Dedifferentiated amniotic fluid mesenchymal stem cell (primary cell): ENCODE results near the gene SORCS3.

Experiments used
- DNase-seq: peaks from one replicate; pipeline ENCODE4 v3.0.0-alpha.2; 2016; ENCODE audit errors: extremely low spot score

The SORCS3 gene

GRCh38 chr10:105017116-105017515, 376.0 kb downstream of the SORCS3 start:
- no peak for DNase-seq

DNA sequence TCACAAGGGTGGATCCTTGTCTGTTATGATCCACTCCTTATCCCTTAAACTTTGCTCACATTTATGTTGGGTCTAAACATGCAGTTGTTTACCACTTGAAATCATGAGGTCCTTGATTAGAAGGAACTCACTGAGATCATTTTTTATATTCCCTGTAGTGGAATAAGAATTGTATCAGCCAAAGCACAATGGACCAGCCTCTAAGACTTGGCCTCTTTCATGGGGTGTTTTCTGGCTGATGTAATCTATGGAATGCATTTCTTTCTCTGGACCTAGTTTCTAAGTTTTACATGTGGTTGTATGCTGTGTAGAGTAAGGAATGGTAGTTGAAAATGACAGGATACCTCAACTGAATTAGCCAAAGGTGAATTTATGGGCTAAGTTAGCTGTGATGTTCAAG, 376.6 kb downstream of the SORCS3 start:
- no peak for DNase-seq

DNA sequence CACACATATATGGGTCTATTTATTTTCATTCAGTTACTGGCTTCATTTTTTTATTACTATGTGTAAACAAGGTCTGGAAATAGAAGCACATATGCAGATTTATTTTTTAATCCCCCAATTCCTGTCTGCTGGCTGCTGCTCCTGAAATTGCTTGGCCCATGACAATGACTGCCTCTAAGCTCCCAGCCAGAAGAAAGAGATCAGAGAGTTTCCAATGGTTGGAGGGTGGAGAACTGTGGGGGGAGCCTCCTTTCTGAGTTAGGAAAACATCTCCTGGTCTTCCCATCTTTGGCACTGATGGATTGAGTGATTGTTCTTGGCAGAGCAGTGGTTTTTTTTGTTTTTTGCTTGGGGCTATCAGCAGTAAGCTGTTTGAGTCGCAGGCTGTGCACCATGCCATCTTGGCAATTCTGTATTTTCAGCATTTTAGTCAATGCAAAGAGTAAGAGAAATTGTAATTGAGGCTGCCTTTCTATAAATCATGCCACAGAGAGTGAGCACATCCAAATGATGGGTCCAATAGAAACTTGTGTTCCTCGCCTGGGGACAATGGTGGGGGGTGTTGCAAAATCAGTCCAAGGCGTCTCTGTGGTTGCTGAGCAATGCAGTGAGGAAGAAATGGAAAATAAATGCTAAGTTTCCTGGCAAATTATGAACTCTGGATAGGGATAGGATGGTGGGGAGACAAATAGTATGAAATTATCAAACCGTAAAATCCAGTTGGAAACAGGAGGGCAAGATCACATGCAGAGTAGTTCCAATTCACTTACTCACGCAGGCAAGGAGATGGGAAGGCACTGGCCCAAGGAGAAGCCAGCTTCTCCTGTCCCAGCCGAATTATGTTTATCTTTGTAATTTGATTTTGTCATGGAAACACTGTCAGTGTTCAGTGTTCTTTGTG, 382.4 kb downstream of the SORCS3 start:
- DNase-seq, result no peak

GRCh38 chr10:105024184-105024583, 383.1 kb downstream of the SORCS3 start:
- no peak for DNase-seq

- no peak for DNase-seq
Measured at GRCh38 chr10:105025092-105025491, 384.0 kb downstream of the SORCS3 start.

GRCh38 chr10:105026566-105026965, 385.5 kb downstream of the SORCS3 start:
- no peak for DNase-seq

DNA sequence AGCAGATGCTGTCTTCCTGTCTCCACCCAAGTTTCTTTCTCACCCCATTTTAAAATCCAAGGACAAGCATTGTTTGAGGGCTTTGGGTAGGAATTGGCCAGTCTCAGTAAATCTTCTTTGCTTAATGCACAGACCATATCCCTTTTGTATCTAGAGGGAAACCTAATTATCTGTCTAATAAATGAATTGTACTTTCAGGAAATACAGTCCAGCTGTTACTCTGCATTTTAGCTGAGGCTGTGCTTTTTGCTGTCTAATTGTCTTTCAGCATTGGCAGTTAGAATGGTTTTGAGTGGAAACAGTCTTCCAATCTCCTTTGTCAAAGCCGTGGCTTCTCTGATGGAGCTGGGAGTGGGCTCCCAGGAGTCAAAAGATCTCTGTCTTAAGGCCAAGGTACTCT, 388.2 kb downstream of the SORCS3 start:
- no peak for DNase-seq

DNA sequence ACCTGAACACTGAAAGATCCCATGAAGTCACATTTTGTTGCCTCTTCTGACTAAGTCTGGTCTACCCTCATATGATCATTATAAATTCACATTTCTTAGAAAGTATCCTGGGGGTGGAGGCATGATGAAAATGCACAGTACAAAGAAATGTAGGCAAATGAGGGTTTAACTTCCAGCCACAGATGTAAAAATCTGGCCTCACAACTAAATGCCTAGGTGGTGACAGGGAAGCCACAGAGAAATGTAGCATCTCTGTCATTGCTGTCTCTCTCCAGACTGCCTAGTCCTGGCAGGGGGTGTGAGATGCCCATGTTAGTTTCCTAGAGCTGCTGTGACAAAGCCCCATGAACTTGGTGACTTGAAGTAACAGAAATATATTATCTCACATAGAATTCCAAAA, 395.9 kb downstream of the SORCS3 start:
- DNase-seq, result no peak

DNA sequence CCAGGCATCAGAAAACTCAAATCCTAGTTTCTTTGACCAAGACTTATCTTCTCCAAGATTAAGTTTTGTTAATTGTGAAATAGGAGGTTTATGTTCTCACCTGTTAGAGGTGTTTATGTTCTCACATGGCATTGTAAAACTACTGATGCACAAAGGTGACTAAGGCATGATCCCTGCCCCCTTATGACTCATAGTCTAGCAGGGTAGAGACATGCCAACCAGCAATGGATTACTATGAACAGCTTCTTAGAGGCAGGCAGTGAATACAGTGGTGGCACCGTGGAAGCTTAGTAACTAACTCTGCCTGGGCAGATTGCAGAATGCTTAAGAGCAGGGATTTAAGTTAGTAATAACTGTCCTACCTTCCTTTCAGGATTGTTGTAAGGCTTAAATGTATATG, 400.9 kb downstream of the SORCS3 start:
- no peak for DNase-seq

DNA sequence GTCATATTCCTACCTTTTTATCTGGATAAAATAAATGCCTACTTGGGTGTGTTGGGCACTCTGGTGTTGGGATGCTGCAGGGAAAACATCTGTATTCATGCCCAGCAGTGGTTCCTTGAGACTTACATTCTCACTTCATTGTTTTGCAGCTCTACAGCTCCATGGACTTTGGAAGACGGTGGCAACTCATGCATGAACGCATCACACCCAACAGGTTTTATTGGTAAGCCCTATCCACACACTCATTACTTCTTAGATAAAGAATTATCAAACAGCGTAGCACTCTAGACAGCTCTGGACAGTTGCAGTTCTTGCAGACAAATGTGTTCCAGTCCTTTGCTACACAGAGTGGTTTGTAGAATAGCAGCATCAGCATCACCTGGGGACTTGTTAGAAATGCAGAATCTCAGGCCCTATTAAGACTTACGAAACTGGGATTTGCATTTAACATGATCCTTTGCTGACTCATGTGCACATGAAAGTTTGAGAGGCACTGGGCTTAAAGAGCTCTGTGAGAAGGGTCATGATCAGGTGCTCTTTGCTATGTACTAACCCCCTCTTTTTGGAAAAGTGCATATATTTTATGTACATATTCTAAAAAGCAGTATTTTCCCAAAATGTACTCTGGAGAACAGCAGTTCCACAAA, 401.9 kb downstream of the SORCS3 start:
- DNase-seq, result no peak

GRCh38 chr10:105044902-105045301, 403.8 kb downstream of the SORCS3 start:
- DNase-seq, result no peak

GRCh38 chr10:105056413-105056812, 415.3 kb downstream of the SORCS3 start:
- DNase-seq, result no peak

DNA sequence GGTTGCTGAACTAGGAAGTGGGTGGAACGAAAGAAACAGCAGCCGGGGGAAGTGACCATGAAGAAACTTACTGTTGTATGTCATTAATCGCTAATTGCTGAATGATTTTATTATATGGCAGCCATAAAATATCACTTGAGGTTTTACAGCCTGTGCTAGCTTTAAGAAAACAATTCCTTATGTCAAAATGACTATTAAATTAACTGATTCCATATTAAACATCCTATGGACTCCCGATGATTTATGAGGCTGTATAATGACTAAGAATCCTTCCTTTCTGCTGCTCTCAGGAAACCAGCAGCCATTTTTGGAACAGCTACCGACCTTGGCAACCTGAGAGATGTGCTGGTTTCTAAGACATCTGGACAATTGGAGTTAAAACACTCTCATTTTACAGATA, 421.9 kb downstream of the SORCS3 start:
- no peak for DNase-seq

DNA sequence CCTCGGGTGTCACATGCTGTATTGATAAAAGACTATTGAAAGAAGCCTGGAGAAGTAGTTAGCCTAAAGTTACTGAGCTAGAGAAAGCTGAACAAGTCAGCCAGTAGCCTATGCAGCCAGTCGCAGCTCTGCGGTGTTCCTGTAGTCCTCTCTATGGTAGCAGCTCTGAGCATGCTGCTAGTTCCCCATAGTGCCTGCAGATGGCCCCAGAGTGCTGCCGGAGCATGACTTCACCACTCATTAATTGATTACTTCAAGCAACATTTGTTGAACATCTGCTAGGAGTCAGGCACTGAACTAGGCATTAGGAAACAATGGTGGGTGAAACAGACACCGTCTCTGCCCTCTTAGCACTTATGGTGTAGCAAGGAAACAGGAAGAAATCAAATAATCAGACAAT, 422.7 kb downstream of the SORCS3 start:
- DNase-seq, result no peak

DNA sequence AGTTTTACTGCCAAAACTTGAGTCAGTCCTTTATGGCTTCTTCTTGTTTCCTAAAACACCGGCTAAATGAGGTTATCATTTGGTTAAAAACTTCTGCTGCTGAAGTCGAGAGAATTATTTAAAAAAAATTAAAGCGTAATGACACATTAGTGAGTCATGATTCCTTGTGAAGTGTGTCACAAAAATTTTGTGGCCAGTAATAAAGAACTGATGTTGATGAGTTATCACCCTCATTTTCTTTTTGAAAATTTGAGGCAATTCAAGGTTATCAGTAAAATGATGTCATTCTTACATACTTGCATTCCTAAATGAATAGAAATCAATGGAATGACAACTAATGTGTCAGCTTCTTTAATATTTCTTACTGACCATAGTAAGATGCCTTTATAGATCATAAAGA, 427.4 kb downstream of the SORCS3 start:
- no peak for DNase-seq

DNA sequence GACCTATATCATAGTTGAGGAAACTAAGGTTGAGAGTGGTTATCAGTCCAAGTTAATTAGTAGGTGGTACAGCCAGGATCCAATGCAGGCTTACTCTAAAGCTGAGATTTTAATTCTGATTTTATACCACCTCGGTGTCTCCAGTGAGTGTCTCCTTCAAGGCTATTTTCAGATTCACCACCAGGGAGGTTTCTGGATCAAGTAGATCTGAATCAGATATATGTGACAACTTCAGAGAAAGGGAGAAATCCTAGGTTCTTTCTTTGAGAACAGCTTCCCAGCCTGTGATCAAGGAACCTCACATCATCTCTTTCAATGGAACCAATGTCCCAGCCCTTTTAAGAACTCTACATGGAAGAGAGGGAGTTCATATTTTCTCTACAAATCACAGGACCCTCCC, 429.2 kb downstream of the SORCS3 start:
- DNase-seq, result no peak

DNA sequence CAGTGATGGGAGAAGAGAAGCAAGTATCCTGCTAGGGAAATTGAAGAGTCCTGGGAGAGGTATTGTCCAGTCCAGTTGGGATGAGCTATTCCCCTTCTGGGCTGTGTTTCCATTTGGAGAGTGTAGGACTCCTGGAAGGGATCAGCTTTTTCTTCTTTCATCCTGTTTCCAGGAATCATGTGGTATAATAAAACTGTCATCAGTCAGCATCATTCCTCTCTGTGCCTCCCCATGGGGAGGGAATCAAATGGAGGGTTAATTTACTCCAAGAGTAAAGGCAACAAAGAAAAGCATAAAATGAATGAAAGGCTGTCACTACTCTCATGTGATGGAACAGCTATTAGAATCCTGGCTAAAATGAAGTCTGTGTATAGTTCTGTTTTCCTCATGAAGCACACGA, 429.9 kb downstream of the SORCS3 start:
- DNase-seq, result no peak

GRCh38 chr10:105071980-105072379, 430.9 kb downstream of the SORCS3 start:
- no peak for DNase-seq

DNA sequence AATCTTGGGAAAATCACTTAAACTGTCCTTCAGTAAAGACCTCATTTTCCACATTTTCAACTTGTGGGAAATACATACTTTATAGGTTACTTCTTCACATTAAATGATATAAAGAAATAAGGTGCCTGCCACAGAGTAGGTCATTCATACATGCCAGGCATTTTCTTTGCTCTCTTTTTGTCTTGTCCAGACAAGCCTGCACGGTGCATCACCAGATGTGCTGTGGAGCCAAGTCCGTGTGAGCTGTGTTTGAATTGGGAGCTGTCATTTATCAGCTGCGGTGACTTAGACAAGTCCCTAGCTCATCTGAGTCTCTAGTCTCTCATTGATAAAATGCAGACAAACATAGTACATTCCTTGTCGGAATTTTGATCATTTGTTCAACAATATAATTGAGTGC, 432.9 kb downstream of the SORCS3 start:
- no peak for DNase-seq

DNA sequence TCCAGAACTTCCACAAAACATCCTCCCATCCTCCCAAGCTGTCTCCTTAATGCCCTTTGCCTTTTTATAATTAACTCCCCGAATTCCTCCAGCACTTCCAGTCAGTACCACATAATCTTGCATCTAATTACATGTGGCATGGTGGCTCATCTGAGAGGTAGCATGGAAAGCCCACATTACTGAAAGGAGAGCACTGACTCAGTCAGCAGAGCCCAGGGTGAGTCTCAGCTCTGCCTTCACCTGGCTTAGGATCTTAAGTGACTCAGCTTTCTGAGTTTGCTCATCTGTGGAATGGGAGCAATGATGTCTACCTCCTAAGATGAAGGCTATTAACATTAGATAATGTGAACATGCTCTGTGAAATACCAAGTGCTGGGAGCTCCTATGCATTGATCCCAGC, 433.9 kb downstream of the SORCS3 start:
- DNase-seq, result no peak

- DNase-seq, result no peak
Measured at GRCh38 chr10:105085980-105086379, 444.9 kb downstream of the SORCS3 start.

- DNase-seq, result no peak
Measured at GRCh38 chr10:105094048-105094447, 453.0 kb downstream of the SORCS3 start.

GRCh38 chr10:105096316-105096715, 455.2 kb downstream of the SORCS3 start:
- no peak for DNase-seq
